ENCODE data around the gene OSM.
A peak's percentile ranks its signal among the peaks of the same experiment; 100 is the strongest.

The OSM gene

DNA sequence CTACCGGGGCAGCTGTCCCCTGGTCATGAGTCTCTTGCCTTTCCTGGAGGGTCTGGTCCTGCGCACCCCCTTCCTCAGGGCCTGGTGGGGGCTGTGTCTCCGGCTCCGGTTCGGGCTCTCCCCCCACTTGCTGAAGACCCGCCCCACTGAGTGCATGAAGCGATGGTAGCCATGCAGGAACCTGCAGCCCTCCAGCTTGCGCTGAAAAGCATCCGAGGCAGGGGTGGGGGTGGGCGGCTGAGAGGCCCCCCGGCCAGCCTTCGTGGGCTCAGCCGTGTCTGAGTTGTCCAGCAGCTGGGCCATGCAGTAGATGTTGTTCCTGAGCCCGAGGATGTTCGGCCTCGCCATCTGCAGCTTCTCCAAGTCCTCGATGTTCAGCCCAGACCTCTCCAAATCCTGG, 2.8 kb downstream of the OSM start:
- no peak overlapping the region for H3K4me2 ChIP-seq (ENCODE audit: low read depth, low read length)
- no peaks in the 10 kb centered on the region for H3F3A ChIP-seq (ENCODE audit: insufficient read depth, low read length)
- H3K4me3 ChIP-seq (ENCODE audit: low read length) = no peak overlapping the region
- H3K27ac ChIP-seq (ENCODE audit: low read length) = no peak overlapping the region
- H3K9ac ChIP-seq (ENCODE audit: low read length) = no peak overlapping the region
- H3K9me3 ChIP-seq (replicated peaks; ENCODE audit: insufficient read depth, low read length) = no peaks in the 10 kb centered on the region
- peaks cover 5% of the 10 kb centered on the region for H3K4me1 ChIP-seq (ENCODE audit: low read length)
- H4K20me1 ChIP-seq (ENCODE audit: insufficient read depth, low read length) = no peaks in the 10 kb centered on the region
- H3K36me3 ChIP-seq (replicated peaks; ENCODE audit: insufficient read depth, low read length) = no peaks in the 10 kb centered on the region
- TF ChIP-seq EZH2 (optimal IDR thresholded peaks at IDR 0.05; ENCODE audit: low read depth, low read length) (no peak), EZH2phosphoT487 (IDR thresholded peaks at IDR 0.05; ENCODE audit: low read length) (no peak)
- TF ChIP-seq, protein P1, sequence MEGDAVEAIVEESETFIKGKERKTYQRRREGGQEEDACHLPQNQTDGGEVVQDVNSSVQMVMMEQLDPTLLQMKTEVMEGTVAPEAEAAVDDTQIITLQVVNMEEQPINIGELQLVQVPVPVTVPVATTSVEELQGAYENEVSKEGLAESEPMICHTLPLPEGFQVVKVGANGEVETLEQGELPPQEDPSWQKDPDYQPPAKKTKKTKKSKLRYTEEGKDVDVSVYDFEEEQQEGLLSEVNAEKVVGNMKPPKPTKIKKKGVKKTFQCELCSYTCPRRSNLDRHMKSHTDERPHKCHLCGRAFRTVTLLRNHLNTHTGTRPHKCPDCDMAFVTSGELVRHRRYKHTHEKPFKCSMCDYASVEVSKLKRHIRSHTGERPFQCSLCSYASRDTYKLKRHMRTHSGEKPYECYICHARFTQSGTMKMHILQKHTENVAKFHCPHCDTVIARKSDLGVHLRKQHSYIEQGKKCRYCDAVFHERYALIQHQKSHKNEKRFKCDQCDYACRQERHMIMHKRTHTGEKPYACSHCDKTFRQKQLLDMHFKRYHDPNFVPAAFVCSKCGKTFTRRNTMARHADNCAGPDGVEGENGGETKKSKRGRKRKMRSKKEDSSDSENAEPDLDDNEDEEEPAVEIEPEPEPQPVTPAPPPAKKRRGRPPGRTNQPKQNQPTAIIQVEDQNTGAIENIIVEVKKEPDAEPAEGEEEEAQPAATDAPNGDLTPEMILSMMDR (IDR thresholded peaks at IDR 0.05; ENCODE audit: low read length) = no peak
- no peaks in the 10 kb centered on the region for H3K9me2 ChIP-seq (replicated peaks; ENCODE audit: insufficient read depth, low read length)
- peaks cover 66% of the 10 kb centered on the region for H3K27me3 ChIP-seq (replicated peaks; ENCODE audit: insufficient read depth, low read length)
- no peak for DNase-seq
- H3K79me2 ChIP-seq (ENCODE audit: low read length) = no peaks in the 10 kb centered on the region
- no peak overlapping the region for H2AFZ ChIP-seq (ENCODE audit: low read length)

DNA sequence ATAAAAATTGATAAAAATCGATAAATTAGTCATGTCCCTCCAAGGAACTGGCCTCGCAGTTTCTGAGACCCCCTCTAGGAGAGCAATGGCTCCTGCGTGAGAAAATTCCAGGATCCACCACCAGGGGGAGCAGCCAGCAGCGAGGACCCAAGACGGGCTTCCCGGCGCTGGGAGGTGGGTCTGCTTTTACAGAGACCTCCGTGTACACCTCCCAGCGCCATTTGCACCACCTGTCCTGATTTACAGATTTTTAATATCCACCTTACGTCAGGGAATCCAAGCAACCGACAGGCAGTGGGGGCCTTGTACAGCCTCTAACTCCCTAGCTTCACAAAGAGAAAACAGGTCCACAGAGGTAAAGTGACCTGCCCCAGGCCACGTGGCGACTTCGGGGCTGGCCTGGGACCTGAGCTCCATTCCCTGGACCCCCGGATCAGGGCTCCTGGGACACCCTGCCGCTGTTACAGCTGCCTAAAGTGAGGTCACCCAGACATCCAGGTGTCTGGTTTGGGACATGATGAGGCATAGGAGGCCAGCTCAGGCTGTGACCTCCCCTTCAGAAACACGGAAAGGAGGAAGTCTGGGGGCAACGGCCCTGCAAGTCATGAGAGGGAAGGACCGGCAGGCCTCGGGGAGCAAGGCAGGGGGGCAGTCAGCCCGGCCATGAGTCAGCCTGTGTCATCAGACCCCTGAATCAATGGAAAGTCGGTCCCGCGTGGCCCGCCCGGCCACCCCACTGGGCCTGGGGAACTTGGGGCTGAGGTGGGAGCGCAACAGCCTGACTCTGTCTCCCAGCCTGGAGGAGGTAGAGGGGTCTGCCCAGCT, 3.5 kb downstream of the OSM start:
- H3K9me3 ChIP-seq (replicated peaks; ENCODE audit: insufficient read depth, low read length) = no peaks in the 10 kb centered on the region
- H3K27ac ChIP-seq (ENCODE audit: low read length) = no peak overlapping the region
- no peaks in the 10 kb centered on the region for H3F3A ChIP-seq (ENCODE audit: insufficient read depth, low read length)
- no peaks in the 10 kb centered on the region for H3K9me2 ChIP-seq (replicated peaks; ENCODE audit: insufficient read depth, low read length)
- peak overlapping the region; percentile 44; the same call in 1 of the 2 replicates for H3K9ac ChIP-seq (ENCODE audit: low read length)
- H4K20me1 ChIP-seq (ENCODE audit: insufficient read depth, low read length) = no peaks in the 10 kb centered on the region
- peak overlapping the region; percentile 98 for H3K4me2 ChIP-seq (ENCODE audit: low read depth, low read length)
- DNase-seq = peak; percentile 64
- no peaks in the 10 kb centered on the region for H3K79me2 ChIP-seq (ENCODE audit: low read length)
- TF ChIP-seq, protein P1 (IDR thresholded peaks at IDR 0.05; ENCODE audit: low read length) = peak; percentile 91
- TF ChIP-seq EZH2 (optimal IDR thresholded peaks at IDR 0.05; ENCODE audit: low read depth, low read length) (no peak), EZH2phosphoT487 (IDR thresholded peaks at IDR 0.05; ENCODE audit: low read length) (no peak)
- peaks cover 5% of the 10 kb centered on the region for H3K4me1 ChIP-seq (ENCODE audit: low read length)
- H3K36me3 ChIP-seq (replicated peaks; ENCODE audit: insufficient read depth, low read length) = no peaks in the 10 kb centered on the region
- peak overlapping the region; percentile 99 for H2AFZ ChIP-seq (ENCODE audit: low read length)
- H3K27me3 ChIP-seq (replicated peaks; ENCODE audit: insufficient read depth, low read length) = peaks cover 73% of the 10 kb centered on the region
- peak overlapping the region; percentile 63 for H3K4me3 ChIP-seq (ENCODE audit: low read length)

DNA sequence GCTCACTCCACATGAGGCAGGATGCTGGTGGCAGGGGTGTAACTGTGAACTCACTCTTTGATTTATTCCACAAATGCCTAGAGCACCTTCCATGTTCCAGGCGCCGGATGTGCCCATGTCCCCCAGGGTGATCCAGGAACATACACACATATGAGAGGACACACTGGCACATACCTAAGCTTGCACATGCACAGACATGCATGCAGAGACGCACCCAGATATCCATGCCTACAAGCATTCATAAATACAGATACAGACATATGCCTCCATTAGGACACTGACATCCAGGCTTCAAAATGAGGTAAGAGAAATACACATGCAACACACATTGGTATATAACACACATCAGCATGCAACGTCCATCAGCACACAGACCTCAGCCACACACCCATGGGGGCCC, 4.5 kb downstream of the OSM start:
- TF ChIP-seq EZH2phosphoT487 (IDR thresholded peaks at IDR 0.05; ENCODE audit: low read length) (no peak), EZH2 (optimal IDR thresholded peaks at IDR 0.05; ENCODE audit: low read depth, low read length) (no peak)
- TF ChIP-seq, protein P1 (IDR thresholded peaks at IDR 0.05; ENCODE audit: low read length) = no peak
- Histone ChIP-seq H3K36me3 (replicated peaks; ENCODE audit: insufficient read depth, low read length) (no peaks in the 10 kb centered on the region), H3F3A (ENCODE audit: insufficient read depth, low read length) (no peaks in the 10 kb centered on the region), H3K4me2 (ENCODE audit: low read depth, low read length) (no peak overlapping the region), H3K9me3 (replicated peaks; ENCODE audit: insufficient read depth, low read length) (no peaks in the 10 kb centered on the region), H3K4me3 (ENCODE audit: low read length) (no peak overlapping the region), H3K4me1 (ENCODE audit: low read length) (peaks cover 5% of the 10 kb centered on the region), H3K27ac (ENCODE audit: low read length) (no peak overlapping the region), H4K20me1 (ENCODE audit: insufficient read depth, low read length) (no peaks in the 10 kb centered on the region), H2AFZ (ENCODE audit: low read length) (no peak overlapping the region), H3K79me2 (ENCODE audit: low read length) (no peaks in the 10 kb centered on the region), H3K9ac (ENCODE audit: low read length) (no peak overlapping the region), H3K27me3 (replicated peaks; ENCODE audit: insufficient read depth, low read length) (peaks cover 78% of the 10 kb centered on the region), H3K9me2 (replicated peaks; ENCODE audit: insufficient read depth, low read length) (no peaks in the 10 kb centered on the region)
- DNase-seq = no peak
